ENCODE measurements around the gene TMEM164. TPM values are rescaled to one million over a fixed set of nuclear protein-coding genes. Genes with fewer than 3 reads are reported as not detected.
A peak's percentile ranks its signal among the peaks of the same experiment; 100 is the strongest.

TMEM164 gene
- total and polyA plus RNA-seq, 8 donors = 7.3 to 21.3 (median 11.9) TPM

- WGBS, 2 donors = 21 to 25% methylated on average over 4 of the region's 4 CpGs
- Histone ChIP-seq H3K9me3 (no peaks in the 10 kb centered on the region), H3K36me3 (no peaks in the 10 kb centered on the region), H3K27ac (peak overlapping the region in 1 of 4 donors; percentile 39), H3K27me3 (no peaks in the 10 kb centered on the region), H3K4me3 (no peak overlapping the region), H3K4me1 (peaks cover 0 to 6% (median 0%) of the 10 kb centered on the region in 3 donors)
- FAIRE-seq = peak; percentile 17
- DNase-seq = no peak
- intact Hi-C loops (cut with DNase I) = no loop called here
- ATAC-seq = peak; percentile 70 to 90 (median 85)
- no peak for TF ChIP-seq CTCF (IDR thresholded peaks at IDR 0.05)
Measured at GRCh38 chrX:110082161-110082560, 79.2 kb downstream of the TMEM164 start.

GRCh38 chrX:110086162-110086915 is 83.4 kb downstream of the TMEM164 start:
- no peak for DNase-seq
- intact Hi-C loops (cut with DNase I) = no loop called here
- no peaks in the 10 kb centered on the region for H3K9me3 ChIP-seq
- ATAC-seq = no peak
- H3K4me3 ChIP-seq = no peak overlapping the region
- peak overlapping the region in 1 of 4 donors; percentile 31 for H3K27ac ChIP-seq
- no peaks in the 10 kb centered on the region for H3K27me3 ChIP-seq
- no peaks in the 10 kb centered on the region for H3K36me3 ChIP-seq
- no peak for TF ChIP-seq CTCF (IDR thresholded peaks at IDR 0.05)
- peaks cover 0 to 6% (median 0%) of the 10 kb centered on the region in 3 donors for H3K4me1 ChIP-seq
- FAIRE-seq = peak; percentile 81

GRCh38 chrX:110086916-110087484 is 84.1 kb downstream of the TMEM164 start:
- Histone ChIP-seq H3K9me3 (no peaks in the 10 kb centered on the region), H3K27me3 (no peaks in the 10 kb centered on the region), H3K4me3 (no peak overlapping the region), H3K36me3 (no peaks in the 10 kb centered on the region), H3K4me1 (peaks cover 0 to 6% (median 0%) of the 10 kb centered on the region in 3 donors), H3K27ac (peak overlapping the region in 3 of 4 donors; percentile 31)
- FAIRE-seq (no peak), ATAC-seq (peak; percentile 67 to 82 (median 74)), DNase-seq (no peak)
- no peak for TF ChIP-seq CTCF (IDR thresholded peaks at IDR 0.05)
- intact Hi-C loops (cut with DNase I) = no loop called here
- 53 to 74% methylated on average over 2 of the region's 2 CpGs for WGBS, 2 donors

GRCh38 chrX:110087485-110088356 is 84.8 kb downstream of the TMEM164 start:
- FAIRE-seq (no peak), DNase-seq (no peak), ATAC-seq (peak in 3 of 4 donors; percentile 30 to 48 (median 33))
- Histone ChIP-seq H3K36me3 (no peaks in the 10 kb centered on the region), H3K4me1 (peaks cover 0 to 6% (median 0%) of the 10 kb centered on the region in 3 donors), H3K27ac (peak overlapping the region in 3 of 4 donors; percentile 31), H3K9me3 (no peaks in the 10 kb centered on the region), H3K4me3 (no peak overlapping the region), H3K27me3 (no peaks in the 10 kb centered on the region)
- no peak for TF ChIP-seq CTCF (IDR thresholded peaks at IDR 0.05)
- intact Hi-C loops (cut with DNase I) = no loop called here
- 59 to 76% methylated on average over 4 of the region's 4 CpGs for WGBS, 2 donors

Data from pancreas (tissue), 10 donors.